Measurements from ENCODE around the gene SLC17A7.

The SLC17A7 gene

DNA sequence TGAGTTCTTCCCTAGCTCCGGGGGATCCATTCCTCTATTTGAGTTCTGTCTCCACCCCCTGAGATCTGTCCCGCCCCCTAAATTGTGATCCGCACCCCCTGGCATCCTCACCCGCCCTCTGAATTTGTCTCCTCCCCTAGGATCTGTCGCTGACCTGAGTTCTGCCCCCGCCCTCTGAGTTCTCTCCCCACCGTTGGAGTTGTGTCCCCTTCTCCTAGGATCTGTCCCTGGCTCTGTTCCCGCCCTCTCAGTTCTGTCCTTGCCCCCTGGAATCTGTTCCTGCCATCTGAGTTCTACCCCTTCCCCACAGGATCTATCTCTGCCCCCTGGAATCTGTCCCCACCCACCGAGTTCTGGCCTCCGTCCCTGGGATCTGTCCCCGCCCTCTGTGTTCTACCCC, 1.0 kb upstream of the SLC17A7 start:
- POLR2A ChIA-PET: interaction anchor here (0.7 to 2.3 kb wide), 9 partner anchors 10 to 79 kb away, joined by 3 to 28 read pairs (median 3); partner anchors contain the start of genes ALDH16A1, PIH1D1 and TEAD2
- CTCF ChIA-PET: interaction anchor here (0.8 to 2.3 kb wide), 12 partner anchors 9 to 239 kb away, joined by 3 to 59 read pairs (median 4); partner anchors contain the start of genes GFY and PIH1D1
- H3K9me3 ChIP-seq (ENCODE audit: control insufficient read depth, insufficient read depth, low read depth, low read length): no peaks in the 10 kb centered on the region
- peaks cover 0 to 11% of the 10 kb centered on the region in 2 experiments; a peak in 2 of 3 replicates for H3K36me3 ChIP-seq (ENCODE audit: control insufficient read depth in 2 of 2, insufficient read depth in 1 of 2, low read length in 2 of 2)
- no peak overlapping the region for H3K27ac ChIP-seq (ENCODE audit: extremely low read depth, low read depth, low read length)
- H3K4me1 ChIP-seq (ENCODE audit: control insufficient read depth, insufficient read depth, low read length): peaks cover 7% of the 10 kb centered on the region
- H3K4me3 ChIP-seq (ENCODE audit: low read depth, low read length): peak overlapping the region; percentile 14; the same call in 1 of the 2 replicates
- TF ChIP-seq SP2 (tag by site-specific recombination; IDR thresholded peaks at IDR 0.05): peak; percentile 33
- TF ChIP-seq GLIS1 (tag by site-specific recombination; IDR thresholded peaks at IDR 0.05): peak; percentile 85
- no peak for TF ChIP-seq ZNF777 (tag by site-specific recombination; IDR thresholded peaks at IDR 0.05; ENCODE audit: borderline replicate concordance)
- TF ChIP-seq ZSCAN30 (tag by site-specific recombination; IDR thresholded peaks at IDR 0.05): no peak
- no peak for TF ChIP-seq BCL11B (tag by site-specific recombination; IDR thresholded peaks at IDR 0.05; ENCODE audit: low read depth)
- 0 out of 2 replicates have a peak, but pooled peaks have one; percentile 9 for TF ChIP-seq ZBTB10 (tag by site-specific recombination; IDR thresholded peaks at IDR 0.05)
- TF ChIP-seq GLIS2 (tag by site-specific recombination; IDR thresholded peaks at IDR 0.05): peak; percentile 55
- TF ChIP-seq PATZ1 (tag by site-specific recombination; IDR thresholded peaks at IDR 0.05): peak; percentile 43; the same call in 1 of the 2 replicates
- 0 out of 2 replicates have a peak, but pooled peaks have one; percentile 16 for TF ChIP-seq HOXC10 (CRISPR knock-in tag; IDR thresholded peaks at IDR 0.05)
- peak; percentile 72; the same call in 1 of the 2 replicates for TF ChIP-seq ZBTB17 (tag by site-specific recombination; IDR thresholded peaks at IDR 0.05)
- peak; percentile 60 for TF ChIP-seq ZBTB20 (tag by site-specific recombination; IDR thresholded peaks at IDR 0.05)
- 0 out of 2 replicates have a peak, but pooled peaks have one; percentile 27 for TF ChIP-seq PRDM4 (tag by site-specific recombination; IDR thresholded peaks at IDR 0.05)
- TF ChIP-seq ZNF341 (tag by site-specific recombination; IDR thresholded peaks at IDR 0.05; ENCODE audit: low read depth): no peak
- TF ChIP-seq, protein P1, sequence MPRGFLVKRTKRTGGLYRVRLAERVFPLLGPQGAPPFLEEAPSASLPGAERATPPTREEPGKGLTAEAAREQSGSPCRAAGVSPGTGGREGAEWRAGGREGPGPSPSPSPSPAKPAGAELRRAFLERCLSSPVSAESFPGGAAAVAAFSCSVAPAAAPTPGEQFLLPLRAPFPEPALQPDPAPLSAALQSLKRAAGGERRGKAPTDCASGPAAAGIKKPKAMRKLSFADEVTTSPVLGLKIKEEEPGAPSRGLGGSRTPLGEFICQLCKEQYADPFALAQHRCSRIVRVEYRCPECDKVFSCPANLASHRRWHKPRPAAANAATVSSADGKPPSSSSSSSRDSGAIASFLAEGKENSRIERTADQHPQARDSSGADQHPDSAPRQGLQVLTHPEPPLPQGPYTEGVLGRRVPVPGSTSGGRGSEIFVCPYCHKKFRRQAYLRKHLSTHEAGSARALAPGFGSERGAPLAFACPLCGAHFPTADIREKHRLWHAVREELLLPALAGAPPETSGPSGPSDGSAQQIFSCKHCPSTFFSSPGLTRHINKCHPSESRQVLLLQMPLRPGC (tag by site-specific recombination; IDR thresholded peaks at IDR 0.05): no peak

- Histone ChIP-seq H3K9me3 (ENCODE audit: control insufficient read depth, insufficient read depth, low read depth, low read length) (no peaks in the 10 kb centered on the region), H3K4me1 (ENCODE audit: control insufficient read depth, insufficient read depth, low read length) (peaks cover 7% of the 10 kb centered on the region), H3K36me3 (ENCODE audit: control insufficient read depth in 2 of 2, insufficient read depth in 1 of 2, low read length in 2 of 2) (peaks cover 0 to 7% of the 10 kb centered on the region in 2 experiments; a peak in 2 of 3 replicates), H3K4me3 (ENCODE audit: low read depth, low read length) (no peak overlapping the region), H3K27ac (ENCODE audit: extremely low read depth, low read depth, low read length) (no peak overlapping the region)
- ChIA-PET POLR2A (interaction anchor here (0.7 to 2.3 kb wide), 6 partner anchors 10 to 58 kb away, joined by 3 to 28 read pairs (median 3); partner anchors contain the start of genes ALDH16A1 and PIH1D1), CTCF (interaction anchor here (0.8 to 2.3 kb wide), 7 partner anchors 10 to 239 kb away, joined by 3 to 59 read pairs (median 6); partner anchors contain the start of genes GFY and PIH1D1)
- TF ChIP-seq ZSCAN23 (tag by site-specific recombination; IDR thresholded peaks at IDR 0.05) (no peak), ZBTB17 (tag by site-specific recombination; IDR thresholded peaks at IDR 0.05) (peak; percentile 89), ZNF521 (tag by site-specific recombination; IDR thresholded peaks at IDR 0.05) (no peak), ZNF311 (tag by site-specific recombination; IDR thresholded peaks at IDR 0.05; ENCODE audit: borderline replicate concordance) (peak; percentile 54; the same call in 1 of the 2 replicates), BCL11A (tag by site-specific recombination; IDR thresholded peaks at IDR 0.05; ENCODE audit: low read depth) (no peak), ZIC2 (tag by site-specific recombination; IDR thresholded peaks at IDR 0.05) (peak; percentile 33; the same call in 1 of the 2 replicates), KLF8 (tag by site-specific recombination; IDR thresholded peaks at IDR 0.05) (0 out of 2 replicates have a peak, but pooled peaks have one; percentile 8)
- TF ChIP-seq, protein P2, sequence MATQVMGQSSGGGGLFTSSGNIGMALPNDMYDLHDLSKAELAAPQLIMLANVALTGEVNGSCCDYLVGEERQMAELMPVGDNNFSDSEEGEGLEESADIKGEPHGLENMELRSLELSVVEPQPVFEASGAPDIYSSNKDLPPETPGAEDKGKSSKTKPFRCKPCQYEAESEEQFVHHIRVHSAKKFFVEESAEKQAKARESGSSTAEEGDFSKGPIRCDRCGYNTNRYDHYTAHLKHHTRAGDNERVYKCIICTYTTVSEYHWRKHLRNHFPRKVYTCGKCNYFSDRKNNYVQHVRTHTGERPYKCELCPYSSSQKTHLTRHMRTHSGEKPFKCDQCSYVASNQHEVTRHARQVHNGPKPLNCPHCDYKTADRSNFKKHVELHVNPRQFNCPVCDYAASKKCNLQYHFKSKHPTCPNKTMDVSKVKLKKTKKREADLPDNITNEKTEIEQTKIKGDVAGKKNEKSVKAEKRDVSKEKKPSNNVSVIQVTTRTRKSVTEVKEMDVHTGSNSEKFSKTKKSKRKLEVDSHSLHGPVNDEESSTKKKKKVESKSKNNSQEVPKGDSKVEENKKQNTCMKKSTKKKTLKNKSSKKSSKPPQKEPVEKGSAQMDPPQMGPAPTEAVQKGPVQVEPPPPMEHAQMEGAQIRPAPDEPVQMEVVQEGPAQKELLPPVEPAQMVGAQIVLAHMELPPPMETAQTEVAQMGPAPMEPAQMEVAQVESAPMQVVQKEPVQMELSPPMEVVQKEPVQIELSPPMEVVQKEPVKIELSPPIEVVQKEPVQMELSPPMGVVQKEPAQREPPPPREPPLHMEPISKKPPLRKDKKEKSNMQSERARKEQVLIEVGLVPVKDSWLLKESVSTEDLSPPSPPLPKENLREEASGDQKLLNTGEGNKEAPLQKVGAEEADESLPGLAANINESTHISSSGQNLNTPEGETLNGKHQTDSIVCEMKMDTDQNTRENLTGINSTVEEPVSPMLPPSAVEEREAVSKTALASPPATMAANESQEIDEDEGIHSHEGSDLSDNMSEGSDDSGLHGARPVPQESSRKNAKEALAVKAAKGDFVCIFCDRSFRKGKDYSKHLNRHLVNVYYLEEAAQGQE (tag by site-specific recombination; IDR thresholded peaks at IDR 0.05): no peak
Observed at GRCh38 chr19:49441960-49442350, 628 bp upstream of the SLC17A7 start.

All from HEK293 (cell line).